Measurements from ENCODE around the gene LRRC39.
"Not testable (repeated sequence)": the region's sequence is repeated elsewhere in the genome, so short reads cannot be mapped to it uniquely, and the experiment has no call there.

Gene LRRC39

DNA sequence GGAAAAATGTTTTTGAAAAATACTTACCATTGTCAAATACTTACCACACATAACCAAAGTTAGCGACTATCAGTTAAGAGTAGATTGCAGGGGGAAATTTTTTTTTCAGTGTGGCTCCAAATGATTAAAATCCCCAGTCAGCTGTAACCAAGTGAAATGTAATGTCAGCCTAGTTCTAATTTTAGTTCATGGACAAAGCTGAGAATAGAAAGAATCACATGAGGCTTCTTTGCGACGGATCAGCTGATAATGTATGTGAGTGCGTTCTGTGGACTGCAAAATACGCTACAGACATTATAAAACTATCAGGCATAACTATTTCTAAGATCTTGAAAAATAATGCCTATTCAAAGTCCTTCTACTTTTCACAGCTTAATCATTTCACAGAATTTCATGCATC, at the start of gene LRRC39:
LRRC39 (minus strand) TSS at position 166 of the 400 bp plus-strand sequence. CDS start 9,740 bp downstream, outside the sequence.
- H3K4me3 ChIP-seq (ENCODE audit: low read depth, low read length), result no peak within 1 kb of the TSS
- no peak for DNase-seq (ENCODE audit: low read depth)

DNA sequence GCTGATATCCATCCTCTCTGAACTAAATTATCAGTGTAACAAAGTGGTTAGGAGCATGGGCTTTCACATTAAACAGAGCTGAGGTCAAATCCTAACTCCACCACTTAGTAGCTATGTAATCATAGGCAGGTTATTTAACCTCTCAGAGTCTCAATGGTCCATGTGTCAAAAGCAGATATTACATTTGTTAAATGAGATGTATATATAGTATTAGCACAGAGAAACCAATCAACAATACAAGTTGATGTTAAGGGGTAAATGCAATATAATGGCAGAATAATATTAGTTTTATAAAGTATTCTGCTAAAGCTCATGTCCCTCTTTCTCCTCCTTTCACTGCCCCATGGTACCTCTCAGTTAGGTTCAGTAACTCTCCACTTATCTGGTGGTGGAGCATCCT, 44.4 kb upstream of the LRRC39 start:
- H3K4me3 ChIP-seq (ENCODE audit: low read depth, low read length), result no peak overlapping the region
- DNase-seq (ENCODE audit: low read depth), result no peak

DNA sequence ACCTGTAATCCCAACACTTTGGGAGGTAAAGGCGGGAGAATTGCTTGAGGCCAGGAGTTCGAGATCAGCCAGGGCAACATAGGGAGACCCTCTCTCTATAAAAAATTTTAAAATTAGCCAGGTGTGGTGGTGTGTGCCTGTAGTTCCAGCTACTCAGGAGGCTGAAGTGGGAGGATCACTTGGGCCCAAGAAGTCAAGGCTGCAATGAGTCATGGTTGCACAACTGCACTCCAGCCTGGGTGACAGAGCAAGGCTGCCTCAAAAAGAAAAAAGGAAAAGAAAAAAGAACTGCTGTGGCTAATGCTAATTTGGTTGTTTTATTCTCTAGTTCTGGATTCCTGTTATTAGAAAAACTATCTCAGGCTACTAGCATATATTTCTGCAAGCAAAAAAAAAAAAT, 41.8 kb upstream of the LRRC39 start:
- DNase-seq (ENCODE audit: low read depth), result no peak

DNA sequence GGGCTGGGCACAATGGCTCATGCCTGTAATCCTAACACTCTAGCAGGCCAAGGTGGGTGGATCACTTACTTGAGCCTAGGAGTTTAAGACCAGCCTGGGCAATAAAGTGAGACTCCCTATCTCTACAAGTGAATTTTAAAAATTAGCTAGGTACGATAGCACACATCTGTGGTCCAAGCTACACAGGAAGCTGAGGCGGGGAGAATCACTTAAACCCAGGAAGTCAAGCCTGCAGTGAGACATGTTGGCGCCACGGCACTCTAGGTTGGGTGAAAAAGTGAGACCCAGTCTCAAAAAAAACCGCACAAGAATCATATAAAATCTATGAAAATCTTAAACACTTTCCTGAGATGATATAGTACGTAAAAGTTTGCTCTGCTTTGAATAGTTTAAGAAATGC, 41.4 kb upstream of the LRRC39 start:
- no peak for DNase-seq (ENCODE audit: low read depth)
- no peak overlapping the region for H3K4me3 ChIP-seq (ENCODE audit: low read depth, low read length)

More for the DNA sequence above, 41.8 kb upstream of the LRRC39 start:
- H3K4me3 ChIP-seq (ENCODE audit: low read depth, low read length), result no peak overlapping the region

DNA sequence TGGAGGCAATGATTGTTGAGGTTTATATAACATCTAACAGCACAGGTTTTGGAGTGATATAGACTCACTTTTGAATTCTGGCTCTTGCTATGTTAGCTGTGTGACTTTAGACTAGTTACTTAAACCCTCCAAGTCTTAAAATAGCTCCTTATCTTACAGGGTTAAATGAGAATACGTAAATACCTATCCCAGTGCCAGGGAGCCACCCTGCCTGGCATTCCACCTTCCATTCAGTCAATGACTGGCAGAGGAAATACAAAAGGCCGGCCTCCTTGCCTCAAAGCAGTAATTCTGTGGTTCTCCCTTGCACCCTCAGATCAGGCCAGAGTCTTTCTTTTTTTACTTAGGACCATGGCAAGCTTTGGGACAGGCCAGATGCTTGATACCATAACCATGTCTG, 39.8 kb upstream of the LRRC39 start:
- no peak for DNase-seq (ENCODE audit: low read depth)
- no peak overlapping the region for H3K4me3 ChIP-seq (ENCODE audit: low read depth, low read length)

DNA sequence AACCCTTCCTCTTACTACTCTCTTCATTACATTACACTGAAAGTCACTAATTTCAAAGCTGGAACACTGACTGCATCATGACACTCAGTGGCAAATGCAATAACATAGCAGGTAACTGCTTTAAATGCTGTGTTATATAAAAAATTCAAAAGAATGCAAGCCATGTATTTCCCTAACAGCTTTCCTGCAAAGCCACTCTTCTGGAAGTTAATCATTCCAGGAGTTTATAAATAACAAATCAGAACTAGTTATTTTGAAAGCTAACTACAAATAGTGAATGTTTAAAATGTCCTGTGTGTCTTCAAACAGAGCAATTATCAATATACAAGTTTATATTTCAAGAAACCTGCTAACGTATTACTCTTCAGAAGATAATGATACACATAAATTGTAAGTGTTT, 37.0 kb upstream of the LRRC39 start:
- no peak for DNase-seq (ENCODE audit: low read depth)
- H3K4me3 ChIP-seq (ENCODE audit: low read depth, low read length), result no peak overlapping the region

DNA sequence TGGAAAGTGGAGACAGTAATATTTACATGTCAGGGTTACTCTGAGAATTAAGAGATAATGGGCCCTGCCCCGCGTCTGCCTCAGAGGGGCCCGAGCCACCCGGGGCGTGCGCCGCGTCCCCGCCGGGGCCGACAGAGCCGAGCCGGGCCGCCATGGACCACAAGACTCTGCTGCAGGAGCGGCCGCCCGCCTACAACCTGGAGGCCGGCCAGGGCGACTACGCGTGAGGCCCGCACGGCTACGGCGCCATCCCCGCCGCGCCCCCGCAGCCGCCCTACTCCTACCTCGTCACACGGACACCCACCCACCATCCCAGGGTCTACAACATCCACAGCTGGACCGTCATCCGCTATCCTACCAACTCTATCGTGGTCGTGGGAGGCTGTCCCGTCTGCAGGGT, 35.1 kb upstream of the LRRC39 start:
- H3K4me3 ChIP-seq (ENCODE audit: low read depth, low read length), result no peak overlapping the region
- DNase-seq (ENCODE audit: low read depth), result no peak

DNA sequence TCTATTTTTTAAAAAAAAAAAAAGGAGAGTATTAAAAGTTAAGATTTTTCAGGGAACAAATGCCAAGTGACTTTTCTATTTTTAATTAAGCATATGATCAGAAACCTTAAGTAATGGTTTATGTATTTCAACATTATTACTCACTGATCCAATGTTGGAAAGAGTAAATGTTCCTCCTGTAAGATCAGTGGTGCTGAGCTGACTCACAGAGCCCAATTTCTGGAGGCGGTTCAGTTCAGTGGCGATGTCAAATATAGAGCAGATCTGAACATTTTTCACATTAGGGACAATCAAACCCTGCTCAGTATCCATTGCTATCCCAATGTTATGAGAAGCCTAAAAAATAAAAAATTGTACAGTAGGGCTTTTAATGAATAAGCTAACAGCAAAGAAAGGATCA, 28.2 kb upstream of the LRRC39 start:
- no peak for DNase-seq (ENCODE audit: low read depth)

DNA sequence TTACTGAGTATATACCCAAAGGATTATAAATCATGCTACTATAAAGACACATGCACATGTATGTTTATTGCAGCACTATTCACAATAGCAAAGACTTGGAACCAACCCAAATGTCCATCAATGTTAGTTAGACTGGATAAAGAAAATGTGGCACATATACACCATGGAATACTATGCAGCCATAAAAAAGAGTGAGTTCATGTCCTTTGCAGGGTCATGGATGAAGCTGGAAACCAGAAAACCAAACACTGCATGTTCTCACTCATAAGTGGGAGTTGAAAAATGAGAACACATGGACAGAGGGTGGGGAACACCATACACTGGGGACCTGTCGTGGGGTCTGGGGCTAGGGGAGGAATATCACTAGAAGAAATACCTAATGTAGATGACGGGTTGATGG, 27.5 kb upstream of the LRRC39 start:
- not testable (repeated sequence) for DNase-seq (ENCODE audit: low read depth); H3K4me3 ChIP-seq (ENCODE audit: low read depth, low read length)

More for the DNA sequence above, 28.2 kb upstream of the LRRC39 start:
- H3K4me3 ChIP-seq (ENCODE audit: low read depth, low read length), result no peak overlapping the region

DNA sequence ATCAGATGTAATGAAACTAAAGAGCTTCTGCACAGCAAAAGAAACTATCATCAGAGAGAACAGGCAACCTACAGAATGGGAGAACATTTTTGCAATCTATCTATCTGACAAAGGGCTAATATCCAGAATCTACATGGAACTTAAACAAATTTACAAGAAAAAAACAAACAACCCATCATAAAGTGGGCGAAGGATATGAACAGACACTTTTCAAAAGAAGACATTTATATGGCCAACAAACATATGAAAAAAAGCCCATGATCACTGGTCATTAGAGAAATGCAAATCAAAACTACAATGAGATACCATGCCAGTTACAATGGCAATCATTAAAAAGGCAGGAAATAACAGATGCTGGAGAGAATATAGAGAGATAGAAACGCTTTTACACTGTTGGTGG, 27.0 kb upstream of the LRRC39 start:
- not testable (repeated sequence) for DNase-seq (ENCODE audit: low read depth); H3K4me3 ChIP-seq (ENCODE audit: low read depth, low read length)

DNA sequence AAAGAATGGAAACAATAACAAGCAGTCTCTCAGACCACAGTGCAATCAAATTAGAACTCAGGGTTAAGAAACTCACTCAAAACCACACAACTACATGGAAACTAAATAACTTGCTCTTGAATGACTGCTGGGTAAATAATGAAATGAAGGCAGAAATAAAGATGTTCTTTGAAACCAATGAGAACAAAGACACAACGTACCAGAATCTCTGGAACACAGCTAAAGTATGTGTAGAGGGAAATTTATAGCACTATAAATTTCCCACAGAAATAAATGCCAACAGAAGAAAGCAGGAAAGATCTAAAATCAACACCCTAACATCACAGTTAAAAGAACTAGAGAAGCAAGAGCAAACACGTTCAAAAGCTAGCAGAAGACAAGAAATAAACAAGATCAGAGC, 24.6 kb upstream of the LRRC39 start:
- H3K4me3 ChIP-seq (ENCODE audit: low read depth, low read length); DNase-seq (ENCODE audit: low read depth): not testable (repeated sequence)

DNA sequence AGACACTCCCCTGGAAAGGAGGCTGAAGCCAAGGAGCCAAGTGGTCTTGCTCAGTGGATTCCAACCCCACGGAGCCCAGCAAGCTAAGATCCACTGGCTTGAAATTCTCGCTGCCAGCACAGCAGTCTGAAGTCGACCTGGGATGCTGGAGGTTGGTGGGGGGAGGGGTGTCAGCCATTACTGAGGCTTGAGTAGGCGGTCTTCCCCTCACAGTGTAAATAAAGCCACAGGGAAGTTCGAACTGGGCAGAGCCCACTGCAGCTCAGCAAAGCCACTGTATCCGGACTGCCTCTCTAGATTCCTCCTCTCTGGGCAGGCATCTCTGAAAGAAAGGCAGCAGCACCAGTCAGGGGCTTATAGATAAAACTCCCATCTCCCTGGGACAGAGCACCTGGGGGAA, 22.0 kb upstream of the LRRC39 start:
- DNase-seq (ENCODE audit: low read depth); H3K4me3 ChIP-seq (ENCODE audit: low read depth, low read length): not testable (repeated sequence)

DNA sequence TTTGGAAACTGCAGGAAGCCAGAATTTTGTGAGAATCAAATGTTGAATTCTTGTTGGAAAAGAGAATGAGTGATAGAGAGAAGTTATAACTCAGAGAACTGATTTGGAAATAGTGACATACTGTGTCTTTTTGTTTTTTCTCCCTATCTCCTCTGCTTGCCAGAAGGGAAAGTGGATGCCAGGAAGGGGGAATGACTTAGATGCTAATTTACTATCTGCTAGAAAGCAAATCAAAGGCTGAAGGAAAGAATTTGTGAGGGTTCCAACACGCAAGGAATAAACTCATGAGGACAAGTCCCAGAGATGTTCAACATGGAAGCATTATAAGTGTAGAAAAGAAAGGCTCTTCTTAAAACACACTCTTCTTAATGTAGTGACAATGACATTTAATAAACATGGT, 20.5 kb upstream of the LRRC39 start:
- no peak overlapping the region for H3K4me3 ChIP-seq (ENCODE audit: low read depth, low read length)
- DNase-seq (ENCODE audit: low read depth), result no peak

DNA sequence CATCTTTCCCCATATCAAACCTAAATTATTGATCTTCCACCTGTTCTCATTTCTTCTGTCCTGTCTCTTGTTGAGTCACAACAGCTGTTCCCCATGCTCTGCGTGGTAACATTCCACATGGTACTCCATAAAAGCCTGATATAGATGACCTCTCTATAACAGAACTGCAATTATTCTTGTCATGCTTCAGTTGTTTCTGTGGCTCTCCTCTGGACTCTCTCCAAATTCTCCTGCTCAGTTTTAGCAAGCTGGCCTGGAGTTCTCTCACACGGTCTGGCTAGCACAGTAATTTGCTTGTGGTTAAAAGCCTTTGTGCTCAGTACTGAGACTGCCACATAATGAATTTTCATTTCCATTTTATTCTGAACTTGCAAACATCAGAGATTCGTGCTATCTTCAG, 10.6 kb upstream of the LRRC39 start:
- DNase-seq (ENCODE audit: low read depth), result peak; percentile 73
- no peak overlapping the region for H3K4me3 ChIP-seq (ENCODE audit: low read depth, low read length)

DNA sequence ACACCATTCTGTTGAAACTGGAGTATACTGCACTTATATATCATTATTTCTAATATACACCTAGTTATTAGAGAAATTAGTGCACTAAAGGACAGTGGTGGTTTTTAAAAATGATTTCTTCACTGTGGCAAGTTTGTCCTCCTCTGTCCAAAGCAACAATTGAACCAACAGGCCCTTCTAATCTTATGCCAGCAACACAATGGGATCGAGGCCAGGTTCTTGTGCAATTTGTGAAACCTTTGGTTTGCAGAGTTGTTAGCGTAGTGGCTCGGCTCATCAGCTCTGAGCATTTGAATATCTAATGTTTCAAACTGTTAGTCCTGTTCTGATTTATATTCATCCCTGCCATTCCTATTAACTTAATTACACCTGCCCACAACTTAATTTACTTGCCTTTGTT, 9.9 kb upstream of the LRRC39 start:
- DNase-seq (ENCODE audit: low read depth), result peak; percentile 26
- no peak overlapping the region for H3K4me3 ChIP-seq (ENCODE audit: low read depth, low read length)

DNA sequence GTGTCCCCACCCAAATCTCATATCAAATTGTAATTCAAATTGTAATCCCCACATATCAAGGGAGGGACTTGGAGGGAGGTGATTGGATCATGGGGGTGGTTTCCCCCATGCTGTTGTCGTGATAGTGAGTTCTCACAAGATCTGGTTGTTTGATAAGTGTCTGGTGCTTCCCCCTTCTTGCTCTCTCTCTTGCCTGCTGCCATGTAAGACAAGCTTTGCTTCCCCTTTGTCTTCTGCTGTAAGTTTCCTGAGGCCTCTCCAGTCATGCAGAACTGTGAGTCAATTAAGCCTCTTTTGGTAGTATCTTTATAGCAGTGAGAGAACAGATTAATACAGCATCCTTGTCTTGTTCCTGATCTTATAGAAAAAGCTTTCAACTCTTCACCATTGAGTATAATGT, 6.5 kb upstream of the LRRC39 start:
- DNase-seq (ENCODE audit: low read depth), result no peak
- no peak overlapping the region for H3K4me3 ChIP-seq (ENCODE audit: low read depth, low read length)

DNA sequence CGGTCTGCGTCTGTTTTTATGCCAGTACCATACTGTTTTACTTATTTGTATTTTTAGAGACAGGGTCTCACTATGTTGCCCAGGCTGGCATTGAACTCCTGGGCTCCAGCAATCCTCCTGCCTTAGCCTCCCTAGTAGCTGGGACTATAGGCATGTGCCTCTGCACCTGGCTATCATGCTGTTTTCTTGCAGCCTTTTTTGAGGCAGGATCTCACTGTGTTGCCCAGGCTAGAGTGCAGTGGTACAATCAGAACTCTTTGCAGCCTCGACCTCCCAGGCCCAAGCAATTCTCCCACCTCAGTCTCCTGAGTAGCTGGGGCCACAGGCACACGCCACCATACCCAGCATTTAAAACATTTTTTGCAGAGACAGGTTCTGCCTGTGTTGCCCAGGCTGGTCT, 5.3 kb upstream of the LRRC39 start:
- no peak for DNase-seq (ENCODE audit: low read depth)
- H3K4me3 ChIP-seq (ENCODE audit: low read depth, low read length), result no peak overlapping the region

DNA sequence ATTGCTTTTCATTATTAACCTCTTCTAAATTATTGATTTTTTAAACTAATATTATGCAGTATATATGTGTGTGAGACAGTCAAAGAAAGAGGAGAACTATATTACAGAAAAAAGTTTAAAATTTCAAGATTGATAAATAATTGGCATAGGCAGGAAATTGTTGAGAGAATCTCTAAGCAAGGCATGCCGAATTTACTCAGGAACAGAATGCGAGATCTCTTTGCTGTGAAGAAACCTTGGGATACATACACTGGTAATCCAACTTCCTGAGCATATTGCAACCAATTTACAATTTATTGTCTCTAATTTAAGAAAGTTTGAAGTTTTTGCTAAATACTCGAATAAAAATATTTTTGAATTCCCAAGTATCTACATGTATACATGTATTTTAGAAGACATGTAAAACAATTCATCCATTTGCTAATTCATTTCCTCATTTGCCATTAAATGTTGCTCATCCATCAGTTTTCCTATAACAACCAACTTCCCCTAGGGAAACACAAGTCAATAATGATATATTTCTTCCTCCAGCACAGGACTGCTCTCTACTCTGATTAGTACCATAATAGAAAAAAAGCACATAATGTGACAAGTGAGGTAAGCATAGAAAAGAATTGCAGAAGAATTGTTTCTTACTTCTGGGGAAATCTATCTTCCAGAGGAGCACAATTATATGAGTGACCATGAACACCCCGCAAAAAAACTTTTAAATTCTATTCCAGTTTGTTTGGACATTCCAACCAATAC, 588 bp downstream of the LRRC39 start:
- no peak for DNase-seq (ENCODE audit: low read depth)
- no peak overlapping the region for H3K4me3 ChIP-seq (ENCODE audit: low read depth, low read length)

DNA sequence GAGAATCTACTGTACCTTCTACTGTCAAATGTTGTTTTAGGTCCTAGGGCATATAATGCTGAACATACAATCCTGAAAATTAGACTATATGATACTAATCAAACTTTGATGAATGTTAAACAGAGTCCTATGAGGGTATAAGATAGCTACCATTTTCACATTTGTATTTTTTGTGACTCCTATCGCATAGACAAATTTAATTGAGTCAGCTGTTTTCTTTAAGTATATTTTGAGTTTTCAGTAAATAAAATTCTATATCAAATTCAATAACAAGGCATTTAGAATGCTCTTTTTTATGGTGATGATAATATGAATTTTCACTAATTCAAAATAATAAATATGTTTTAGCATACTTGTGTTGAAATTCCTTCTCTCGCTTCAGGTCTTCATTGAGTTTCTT, 10.0 kb downstream of the LRRC39 start:
- no peak for DNase-seq (ENCODE audit: low read depth)
- H3K4me3 ChIP-seq (ENCODE audit: low read depth, low read length), result no peak overlapping the region

DNA sequence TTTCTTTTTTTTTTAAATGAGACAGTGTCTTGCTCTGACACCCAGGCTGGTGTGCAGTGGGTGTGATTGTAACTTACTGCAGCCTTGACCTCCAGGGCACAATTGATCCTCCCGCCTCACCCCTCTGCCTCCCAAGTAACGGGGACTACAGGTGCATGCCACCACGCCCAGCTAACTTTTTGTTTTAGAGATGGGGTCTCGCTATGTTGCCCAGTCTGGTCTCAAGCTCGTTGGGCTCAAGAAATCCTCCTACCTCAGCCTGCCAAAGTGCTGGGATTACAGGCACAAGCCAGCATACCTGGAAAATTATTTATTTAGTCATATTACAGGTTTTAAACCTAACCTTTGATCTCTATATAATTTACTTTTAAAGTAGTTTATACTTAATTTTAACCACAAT, 13.4 kb downstream of the LRRC39 start:
- H3K4me3 ChIP-seq (ENCODE audit: low read depth, low read length), result no peak overlapping the region

DNA sequence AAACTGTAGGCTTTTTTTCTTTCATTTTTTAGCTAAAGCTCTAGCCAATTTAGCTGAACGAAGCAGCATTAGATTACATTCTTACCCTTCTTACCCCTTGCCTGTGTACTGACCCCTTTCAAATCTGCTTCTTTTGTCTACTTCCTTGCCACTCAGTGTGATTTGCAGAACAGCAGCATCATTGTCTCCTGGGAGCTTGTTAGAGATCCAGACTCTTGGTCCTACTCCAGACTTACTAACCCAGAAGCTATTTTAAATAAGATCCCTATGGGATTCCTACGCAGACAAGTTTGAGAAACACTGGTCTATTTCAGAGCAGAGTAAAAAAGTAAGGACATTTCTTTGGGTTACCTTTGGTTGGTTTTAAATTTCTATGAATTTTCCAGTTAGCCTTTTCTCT, 13.8 kb downstream of the LRRC39 start:
- H3K4me3 ChIP-seq (ENCODE audit: low read depth, low read length), result no peak overlapping the region
- DNase-seq (ENCODE audit: low read depth), result peak; percentile 93

More for the DNA sequence above, 13.4 kb downstream of the LRRC39 start:
- no peak for DNase-seq (ENCODE audit: low read depth)

DNA sequence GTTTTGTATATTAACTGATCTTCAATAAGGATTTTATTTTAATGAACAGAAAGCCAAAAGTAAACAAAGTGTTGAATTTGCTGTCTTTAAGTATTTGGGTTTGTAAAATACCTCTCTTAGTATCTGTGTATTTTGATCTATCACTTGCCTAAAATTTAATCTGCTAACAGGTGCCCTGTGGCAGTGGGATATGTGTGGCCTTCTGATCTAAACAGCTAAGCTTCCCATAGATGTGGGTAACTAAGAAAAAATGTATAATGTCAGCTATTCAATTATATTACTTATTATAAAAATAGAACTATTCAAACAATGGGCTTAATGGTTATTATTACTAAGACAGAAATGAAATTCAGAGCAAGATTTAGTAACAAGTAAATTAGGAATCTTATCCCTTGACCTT, 15.2 kb downstream of the LRRC39 start:
- DNase-seq (ENCODE audit: low read depth), result no peak
- no peak overlapping the region for H3K4me3 ChIP-seq (ENCODE audit: low read depth, low read length)
